HG03135 (cell line): ENCODE data around the gene OVAAL.

Experiments
- ATAC-seq: cut with Tn5 transposase; IDR thresholded peaks from one replicate; pipeline ENCODE4 v1.9.1; 2021; ENCODE audit warnings: mild to moderate bottlenecking, moderate library complexity; ENCODE audit not compliant: unreplicated experiment

Gene OVAAL

DNA sequence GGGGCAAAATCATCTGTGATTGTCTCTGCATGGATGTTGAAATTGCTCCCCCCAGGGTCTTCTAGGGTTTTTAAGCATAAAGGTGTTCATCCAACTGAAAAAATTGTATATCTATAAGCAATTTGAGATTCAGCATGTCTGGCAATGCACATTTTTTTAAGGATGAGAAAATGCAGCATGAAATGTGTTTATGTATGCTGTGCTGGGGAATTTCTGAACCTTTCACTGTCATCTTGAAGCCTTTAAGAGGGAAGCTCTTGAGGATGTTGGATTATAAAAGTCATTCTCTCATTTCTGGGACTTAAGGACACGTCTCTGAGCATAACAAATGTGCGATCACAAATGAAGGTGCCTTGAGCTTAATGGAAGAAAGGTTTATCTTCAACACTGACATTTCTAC is 9.4 kb downstream of the OVAAL start:
- no peak for ATAC-seq

DNA sequence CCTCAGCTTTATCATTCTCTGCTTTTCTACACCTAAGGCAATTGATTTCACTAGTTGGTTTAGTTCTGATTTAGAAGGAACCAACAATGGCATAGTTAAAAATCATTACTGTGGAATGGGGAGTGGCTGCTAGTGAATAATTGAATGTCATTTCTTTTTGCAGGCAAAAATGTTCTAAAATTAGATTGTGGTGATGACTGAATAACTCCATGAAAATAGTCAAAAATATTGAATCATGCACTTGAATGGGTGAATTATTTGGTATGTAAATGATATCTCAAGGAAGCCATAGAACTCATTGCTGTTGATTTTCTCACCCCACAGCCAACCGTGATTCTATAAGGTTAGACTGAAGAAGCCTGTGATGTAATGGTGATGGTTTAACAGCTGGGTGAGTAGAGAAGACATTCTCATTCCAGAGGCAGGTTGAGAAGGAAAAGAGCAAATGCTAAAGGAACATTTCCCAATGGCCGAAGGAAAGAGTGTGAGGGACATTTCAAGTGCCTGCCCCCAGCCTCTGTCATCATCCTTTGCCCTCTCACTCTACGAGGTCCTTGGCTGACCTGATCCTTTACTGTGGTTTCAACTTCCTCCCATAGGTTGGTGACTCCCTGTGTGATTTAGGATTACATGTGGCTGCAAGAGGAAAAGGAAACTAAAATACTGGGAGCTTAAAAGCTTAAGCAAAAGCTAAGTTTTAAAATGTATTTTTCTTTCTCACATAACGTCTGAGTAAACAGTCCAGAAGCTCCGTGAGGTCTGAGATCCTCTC is 12.5 kb downstream of the OVAAL start:
- ATAC-seq = no peak

DNA sequence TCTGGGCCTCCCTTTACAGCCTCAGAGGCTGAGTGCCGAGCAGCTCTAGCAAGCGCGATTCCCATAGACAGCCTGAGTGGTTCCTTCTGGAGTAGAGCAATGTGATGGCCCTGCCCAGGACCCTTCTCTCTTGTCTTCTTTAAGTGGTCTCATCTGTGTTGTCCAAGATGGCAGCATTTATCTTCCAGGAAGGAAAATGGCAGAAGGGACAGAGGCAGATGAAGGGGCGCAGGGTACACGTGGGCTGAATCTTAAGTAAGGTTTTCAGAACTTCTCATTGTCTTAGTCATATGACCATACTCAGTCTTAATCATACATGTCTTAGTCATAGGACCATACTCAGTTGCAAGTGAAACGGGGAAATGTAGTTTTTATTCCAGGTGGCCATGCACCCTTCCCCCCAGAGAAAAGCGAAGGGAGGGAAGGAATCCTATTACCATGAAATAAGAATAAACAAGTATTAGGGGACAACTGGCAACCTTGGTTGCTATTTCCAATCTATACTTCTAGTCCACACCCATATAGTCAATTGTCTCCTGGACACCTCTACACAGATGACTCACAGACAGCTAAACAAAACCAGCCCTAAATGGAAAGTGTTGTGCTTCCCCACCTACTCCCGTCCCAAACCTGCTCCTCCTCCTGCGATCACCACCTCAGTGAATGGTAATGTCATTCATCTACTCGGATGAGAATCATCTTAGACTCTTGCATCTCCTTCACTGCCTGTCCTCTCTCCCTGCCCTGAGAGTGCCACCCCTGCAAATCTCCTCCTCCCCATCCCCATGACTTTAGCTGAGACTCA is 13.3 kb downstream of the OVAAL start:
- ATAC-seq = no peak

DNA sequence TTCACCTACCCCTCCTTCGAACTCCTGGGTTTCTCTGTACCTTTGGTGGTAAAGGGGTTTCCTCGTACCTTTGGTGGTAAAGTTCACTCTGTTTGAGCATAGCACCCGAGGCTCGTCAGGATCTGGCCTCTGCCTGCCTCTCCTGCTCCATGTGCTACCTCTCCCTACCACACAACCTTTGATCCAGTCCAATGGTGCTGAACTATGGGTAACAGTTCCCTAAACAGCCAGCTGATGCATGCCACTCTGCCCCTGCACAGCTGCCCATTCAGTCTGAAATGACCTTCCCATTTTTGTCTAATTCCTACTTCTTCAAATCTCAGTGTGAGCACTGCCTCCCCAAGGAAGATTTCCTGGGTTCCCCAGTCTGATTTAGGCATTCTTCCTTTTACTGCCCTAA is 14.0 kb downstream of the OVAAL start:
- ATAC-seq = no peak

DNA sequence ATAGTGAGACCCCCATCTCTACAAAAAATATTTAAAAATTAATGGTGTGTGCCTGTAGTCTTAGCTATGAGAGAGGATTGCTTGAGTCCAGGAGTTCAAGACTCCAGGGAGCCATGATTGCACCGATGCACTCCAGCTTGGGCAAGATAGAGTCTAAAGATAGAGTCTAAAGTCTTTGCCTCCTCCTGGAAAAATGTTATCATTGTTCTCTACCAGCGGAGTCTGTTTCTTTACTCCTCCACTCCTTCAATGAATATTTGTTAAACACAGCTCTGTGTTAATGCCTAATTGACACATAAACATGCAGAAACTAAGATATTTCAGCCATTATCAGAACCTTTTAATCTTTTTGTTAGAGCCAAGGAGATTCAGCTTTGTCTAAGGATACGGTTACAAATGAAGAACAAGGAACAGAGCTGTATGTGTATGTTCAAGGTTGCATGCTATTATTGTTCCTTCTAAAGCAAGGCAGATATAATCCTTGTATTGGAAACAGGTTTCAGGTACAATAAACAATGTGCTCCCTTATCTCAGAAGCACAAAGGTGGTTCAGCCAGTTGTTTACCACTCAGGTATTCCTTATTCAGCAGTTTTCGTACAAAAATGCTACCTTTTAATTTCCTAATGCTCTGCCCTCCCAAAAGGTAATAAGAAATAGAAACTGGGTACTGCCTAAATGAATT is 15.4 kb downstream of the OVAAL start:
- no peak for ATAC-seq

DNA sequence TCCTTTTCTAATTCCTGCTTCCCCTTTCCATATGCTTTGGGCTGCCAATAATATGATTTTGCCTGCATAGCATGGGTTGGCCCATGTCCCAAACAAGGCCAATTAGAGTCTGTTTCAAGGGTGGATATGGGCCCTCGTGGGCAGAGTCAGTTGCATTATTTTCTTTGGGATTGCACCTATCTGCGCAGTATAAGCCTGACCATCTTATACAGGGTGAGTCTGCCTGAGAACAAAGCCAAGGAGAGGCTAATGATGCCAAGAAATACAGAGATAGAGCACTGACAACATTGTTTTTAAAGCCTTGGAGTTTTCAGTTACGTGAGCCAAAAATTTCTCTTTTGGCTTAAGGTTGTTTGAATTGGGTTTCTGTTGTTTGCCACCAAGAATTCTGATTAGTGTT is 18.6 kb downstream of the OVAAL start:
- no peak for ATAC-seq

DNA sequence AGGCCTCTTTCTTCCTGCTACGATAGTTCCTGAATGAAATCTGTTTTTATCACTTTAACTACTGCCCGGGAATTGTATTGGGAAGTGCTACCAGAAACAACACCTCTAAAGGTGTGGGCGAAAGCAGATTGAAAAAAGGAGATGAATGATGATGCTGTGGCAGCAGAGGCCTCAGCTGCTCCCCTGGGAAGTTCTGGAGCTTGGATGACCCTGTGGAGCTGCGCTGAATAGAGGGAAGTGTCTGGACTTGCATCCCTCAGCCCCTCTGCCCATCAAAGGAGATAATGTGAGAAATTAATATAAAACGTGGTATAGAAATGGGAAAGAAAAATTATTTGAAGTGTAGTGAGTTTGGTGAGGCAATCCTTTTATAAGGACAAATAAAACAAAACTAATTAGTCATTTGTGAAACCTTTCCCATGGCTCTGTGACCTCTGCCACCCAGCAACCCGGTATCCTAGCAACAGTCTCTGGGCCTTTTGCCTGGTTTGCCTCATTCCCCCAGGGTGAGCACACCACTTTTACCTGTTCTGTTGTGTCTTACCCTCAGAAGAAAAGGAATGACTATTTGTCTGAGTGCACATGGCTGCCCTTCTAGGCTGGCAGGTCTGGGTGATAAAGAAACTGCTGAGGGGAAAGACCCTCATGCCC is 21.3 kb downstream of the OVAAL start:
- no peak for ATAC-seq

DNA sequence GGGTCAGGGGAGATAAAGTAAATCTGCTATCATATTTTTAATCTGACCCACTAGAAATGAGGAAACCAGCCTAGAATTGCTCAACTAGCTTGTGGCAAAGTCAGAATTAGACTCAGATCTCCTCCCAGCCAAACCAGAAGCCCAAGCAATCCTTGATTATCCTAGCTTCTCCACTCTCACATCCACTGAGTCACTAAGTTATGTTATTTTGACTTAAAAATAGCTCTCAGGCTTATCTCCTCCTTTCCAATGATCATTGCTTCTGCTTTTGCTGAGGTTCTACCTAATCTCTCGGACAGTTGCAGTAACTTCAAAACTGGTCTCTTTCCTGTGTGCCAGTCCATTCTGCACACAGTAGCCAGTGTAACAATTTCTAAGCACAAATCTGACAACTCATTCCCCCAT is 22.9 kb downstream of the OVAAL start:
- no peak for ATAC-seq

DNA sequence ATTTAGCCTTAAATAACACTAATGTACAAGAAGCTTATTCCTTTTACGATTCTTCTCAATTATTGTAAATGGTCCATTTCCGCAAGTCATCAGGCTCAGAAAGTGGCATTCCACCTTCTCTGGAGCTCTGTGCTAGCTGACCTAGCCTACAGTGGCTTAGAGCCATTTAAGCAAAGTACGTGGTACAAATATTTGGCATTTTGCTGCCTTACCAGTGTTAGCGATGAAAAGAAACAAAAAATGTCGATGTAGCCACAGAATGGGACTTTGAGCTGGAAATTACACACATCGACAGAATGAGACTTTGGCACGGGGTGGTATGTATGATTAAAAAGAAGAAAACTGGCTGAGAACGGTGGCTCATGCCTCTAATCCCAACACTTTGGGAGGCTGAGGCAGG is 26.1 kb downstream of the OVAAL start:
- no peak for ATAC-seq

DNA sequence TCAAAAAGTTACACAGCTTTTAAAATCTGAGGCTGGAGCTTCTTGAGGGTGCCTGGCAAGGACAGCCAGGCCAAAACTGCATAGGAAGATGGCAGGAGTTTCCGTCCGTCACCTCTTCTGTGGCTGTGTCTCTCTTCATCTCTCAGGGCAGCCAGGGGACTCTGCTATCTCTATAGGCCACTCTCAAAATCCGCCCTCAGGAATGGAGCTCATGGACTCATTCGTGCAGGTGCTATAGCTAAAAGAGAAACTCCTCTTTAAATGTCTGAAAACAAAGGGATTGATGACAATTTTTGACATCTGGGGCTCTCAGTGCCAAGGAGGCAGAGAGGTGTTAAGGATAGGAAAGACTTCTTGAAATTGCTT is 27.2 kb downstream of the OVAAL start:
- no peak for ATAC-seq

DNA sequence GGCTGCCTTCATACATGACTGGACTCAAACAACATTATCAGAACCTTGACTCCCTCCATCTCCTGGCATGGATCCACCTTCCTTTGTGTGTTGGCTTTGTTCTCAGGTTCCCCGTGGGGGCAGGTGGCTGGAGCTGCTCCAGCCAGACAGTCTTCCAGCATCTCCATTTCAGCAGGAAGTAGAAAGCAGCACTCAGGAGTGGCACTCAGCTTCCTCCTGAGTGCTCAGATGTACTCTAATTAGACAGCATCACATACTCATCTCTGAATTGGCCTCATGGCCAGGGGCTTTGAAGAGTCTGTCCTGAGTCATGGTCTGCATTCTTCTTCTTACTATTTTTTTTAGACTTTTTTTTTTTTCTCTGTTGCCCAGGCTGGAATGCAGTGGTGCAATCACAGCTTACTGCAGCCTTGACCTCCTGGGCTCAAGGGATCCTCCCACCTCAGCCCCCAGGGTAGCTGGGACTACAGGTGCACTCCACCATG is 27.9 kb downstream of the OVAAL start:
- ATAC-seq = no peak

DNA sequence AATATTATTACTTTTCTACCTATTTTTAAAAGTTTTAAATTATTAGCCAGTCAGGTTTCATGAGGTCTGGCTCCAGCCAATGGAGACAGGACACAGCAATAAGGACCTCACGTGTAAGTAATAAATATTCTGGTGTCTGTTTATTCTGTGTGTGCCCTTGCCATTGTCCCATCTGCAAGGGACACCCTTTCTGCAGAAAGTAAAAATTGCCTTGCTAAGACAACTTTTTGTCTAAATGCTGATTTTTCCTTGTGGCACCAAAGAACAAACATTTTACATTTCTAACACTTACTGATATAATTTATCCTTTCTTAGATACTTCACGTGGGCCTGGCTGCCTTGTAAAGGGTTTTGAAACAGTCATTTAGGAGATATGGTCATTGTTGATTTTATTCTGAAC is 29.4 kb downstream of the OVAAL start:
- ATAC-seq = no peak

DNA sequence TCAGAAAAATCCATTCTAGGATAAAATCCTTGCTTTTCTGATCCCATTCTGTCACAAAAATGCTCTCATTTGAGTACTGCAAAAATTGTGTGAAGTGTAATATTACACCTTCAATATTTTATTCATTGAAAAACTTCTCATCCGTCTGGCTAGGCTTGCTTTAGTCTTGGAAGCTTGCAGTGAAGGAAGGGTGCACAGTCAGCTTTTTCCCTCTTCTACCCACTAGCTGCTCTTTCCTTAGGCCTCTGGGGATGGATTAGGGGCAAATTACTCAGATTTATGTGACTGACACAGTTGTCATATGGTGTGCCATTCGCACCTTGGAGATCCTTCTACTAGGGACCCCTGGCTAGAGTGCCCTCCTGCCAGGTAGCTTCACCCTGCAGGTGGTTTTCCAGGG is 32.1 kb downstream of the OVAAL start:
- ATAC-seq = no peak

DNA sequence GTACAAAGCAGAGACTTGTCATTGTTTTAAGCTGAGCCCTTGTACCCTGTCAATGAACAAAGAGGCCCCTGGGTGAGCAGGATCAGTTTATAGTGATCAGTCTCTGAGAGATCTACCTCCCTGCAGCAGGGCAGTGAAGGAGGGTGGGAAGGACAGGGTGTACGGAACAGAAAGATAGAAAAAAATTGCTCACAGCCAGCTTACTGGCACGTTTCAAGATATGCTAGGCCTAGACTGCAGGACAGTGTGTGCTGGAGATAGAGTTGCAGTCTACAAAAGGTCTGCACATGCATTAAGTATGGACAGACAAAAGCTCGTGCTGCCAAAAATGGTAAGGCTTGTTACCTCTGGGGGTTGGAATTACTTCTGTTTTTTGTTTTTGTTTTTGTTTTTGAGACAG is 34.6 kb downstream of the OVAAL start:
- ATAC-seq = no peak

DNA sequence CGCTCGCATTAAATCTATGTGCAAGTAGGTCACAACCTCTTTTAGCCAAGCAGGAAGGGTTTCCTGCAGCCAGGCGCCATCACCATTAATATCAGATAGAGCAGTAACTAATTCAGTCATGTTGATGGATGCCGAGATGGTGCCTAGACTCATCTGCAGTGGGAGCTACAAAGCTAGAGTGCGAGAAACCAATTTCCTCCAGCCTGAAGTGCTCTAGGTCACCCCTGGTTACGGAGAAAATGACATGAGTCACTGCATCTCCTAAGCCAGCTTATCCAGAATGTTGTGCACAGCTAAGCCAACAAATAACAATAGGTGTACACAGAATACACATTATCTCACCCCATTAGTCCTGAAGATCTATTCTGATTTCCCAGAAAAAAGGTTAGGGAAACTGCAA is 36.0 kb downstream of the OVAAL start:
- no peak for ATAC-seq

DNA sequence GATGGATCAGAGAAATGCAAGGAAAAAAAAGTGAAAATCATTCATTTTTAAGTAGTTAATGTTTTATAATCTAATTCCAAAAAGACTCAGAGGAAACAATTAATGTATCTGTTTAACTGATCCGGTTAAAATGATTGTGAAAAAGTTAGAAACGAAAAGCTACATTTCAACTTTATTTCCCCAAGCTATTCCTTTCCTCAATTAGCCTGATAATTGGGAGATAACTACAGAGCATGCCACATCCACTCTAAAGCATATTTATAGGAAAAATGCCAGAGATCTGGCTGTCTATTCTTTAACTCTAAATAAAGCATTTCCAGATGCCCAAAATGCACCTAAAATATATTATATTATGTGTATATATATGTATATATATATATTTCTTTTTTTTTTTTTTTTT is 37.2 kb downstream of the OVAAL start:
- no peak for ATAC-seq

DNA sequence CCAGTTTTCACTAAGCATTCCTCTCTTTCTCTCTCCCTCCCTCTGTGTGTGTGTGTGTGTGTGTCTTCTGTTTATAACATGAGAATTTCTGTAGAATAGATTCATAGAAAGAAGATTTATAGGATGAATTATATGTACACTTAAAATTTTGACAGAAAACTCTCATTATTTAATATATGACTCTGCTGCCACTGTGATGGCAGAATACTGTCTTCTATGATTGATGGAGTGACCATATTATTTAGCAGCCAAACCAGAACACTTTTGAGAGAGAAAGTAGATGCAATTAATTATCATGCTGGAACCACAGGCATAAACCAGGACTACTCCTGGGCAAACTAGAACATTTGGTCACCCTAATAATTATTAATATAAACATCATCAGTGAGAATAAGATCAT is 38.8 kb downstream of the OVAAL start:
- no peak for ATAC-seq

DNA sequence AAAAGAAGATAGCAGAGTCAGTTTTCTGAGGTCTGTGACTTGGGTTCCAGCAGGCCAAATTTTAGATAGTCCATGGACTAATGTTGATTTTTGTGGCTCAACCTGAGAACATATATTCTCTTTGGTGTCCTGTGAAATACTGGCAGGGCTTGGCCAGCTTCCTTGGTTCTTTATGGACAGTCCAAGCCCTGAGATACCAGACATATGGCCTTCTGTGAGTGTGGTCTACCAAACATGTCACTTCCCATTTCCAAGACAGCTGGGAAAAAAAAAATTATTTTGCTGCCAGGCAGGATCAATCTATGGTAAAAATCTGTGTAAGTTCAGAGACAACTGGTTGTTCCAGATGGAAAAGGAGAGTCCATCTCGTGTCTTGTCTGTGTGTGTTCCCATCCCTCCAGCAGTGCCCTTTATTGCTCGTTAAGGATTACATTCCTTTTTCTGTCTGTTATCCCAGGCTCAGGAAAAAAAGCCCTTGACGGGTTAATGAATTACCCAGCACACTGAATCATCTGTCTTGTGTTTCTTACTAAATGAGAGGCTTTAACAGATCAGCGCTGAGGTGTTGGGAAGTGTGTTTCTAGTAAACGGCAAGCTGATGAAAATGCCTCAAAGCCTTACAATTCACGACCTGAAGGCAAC is 39.7 kb downstream of the OVAAL start:
- no peak for ATAC-seq

DNA sequence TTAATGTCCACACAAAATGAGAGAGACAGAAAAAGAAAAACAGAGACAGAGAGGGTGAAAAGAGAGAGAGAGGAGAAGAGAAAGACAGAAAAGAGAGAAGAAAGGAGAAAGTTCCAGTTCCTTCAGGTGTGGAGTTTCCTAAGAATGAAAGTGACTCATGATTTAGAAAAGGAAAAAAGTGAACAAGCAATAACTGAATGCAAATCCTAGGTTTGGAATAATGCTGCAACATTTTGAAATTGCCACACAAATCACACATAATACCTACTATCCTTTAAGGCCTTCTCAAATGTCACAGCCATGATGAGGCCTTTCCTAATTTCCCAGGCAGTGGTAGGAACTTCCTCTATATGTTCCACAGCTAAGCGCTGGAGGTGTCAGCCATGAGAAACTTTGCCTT is 41.6 kb downstream of the OVAAL start:
- ATAC-seq = no peak

DNA sequence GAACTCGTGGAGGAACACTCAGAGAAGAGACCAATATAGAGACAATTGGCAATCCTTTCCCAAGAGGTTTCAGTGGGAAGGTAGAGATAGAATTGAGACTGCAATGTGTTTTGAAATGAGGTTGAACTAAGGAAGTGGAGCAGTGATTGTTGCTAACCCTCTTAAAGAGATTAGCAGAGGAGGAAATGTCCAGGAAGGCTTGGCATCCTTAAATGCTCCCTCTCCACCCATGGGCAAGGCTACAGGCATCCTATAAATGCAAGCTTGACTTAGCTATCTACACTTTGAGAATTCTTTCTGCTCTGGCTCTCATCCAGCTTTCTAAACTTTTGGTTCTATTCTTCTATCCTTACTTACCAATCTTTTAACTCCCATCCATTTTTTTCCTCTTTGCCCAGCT is 42.7 kb downstream of the OVAAL start:
- ATAC-seq = no peak
